GM12878 (cell line): ENCODE measurements around the gene CERCAM. TPM values are rescaled to one million over a fixed set of nuclear protein-coding genes. Genes with fewer than 3 reads are reported as not detected.

Experiments used
- ATF2 ChIP-seq: IDR thresholded peaks from 2 replicates; pipeline ENCODE4 v1.6.1; 2012; ENCODE audit warnings: low read length, inconsistent platforms
- ATF7 ChIP-seq: fragments of 450-650 bp; IDR thresholded peaks from 2 replicates; pipeline ENCODE4 v1.6.1; 2016; ENCODE audit warnings: low read depth, mild to moderate bottlenecking
- BCL11A ChIP-seq: IDR thresholded peaks from 2 replicates; pipeline ENCODE4 v1.6.1; 2011; ENCODE audit warnings: low read depth, low read length
- CHD4 ChIP-seq: fragments of 200-600 bp; sonication (generic); IDR thresholded peaks from 2 replicates; pipeline ENCODE4 v1.6.1; 2016; ENCODE audit warnings: mild to moderate bottlenecking
- CREB1 ChIP-seq: IDR thresholded peaks from 2 replicates; pipeline ENCODE4 v1.6.1; 2012; ENCODE audit warnings: low read depth, mild to moderate bottlenecking, inconsistent platforms
- EED ChIP-seq: sonication (generic); IDR thresholded peaks from 2 replicates; pipeline ENCODE4 v1.6.1; 2016; ENCODE audit warnings: antibody characterized with exemption, low read depth
- KDM1A ChIP-seq: fragments of 200-600 bp; sonication (generic); IDR thresholded peaks from 2 replicates; pipeline ENCODE4 v1.6.1; 2016; ENCODE audit warnings: borderline replicate concordance
- MEF2B ChIP-seq: fragments of 450-650 bp; IDR thresholded peaks from 2 replicates; pipeline ENCODE4 v1.6.1; 2018; ENCODE audit warnings: mild to moderate bottlenecking, moderate library complexity; ENCODE audit not compliant: partially characterized antibody, poor library complexity, severe bottlenecking
- RAD21 ChIP-seq: IDR thresholded peaks from 2 replicates; pipeline ENCODE4 v1.6.1; 2011; ENCODE audit warnings: mild to moderate bottlenecking, low read depth, low read length, moderate library complexity; ENCODE audit not compliant: insufficient read depth
- RBBP5 ChIP-seq: fragments of 200-600 bp; sonication (generic); conservative IDR thresholded peaks from 2 replicates; pipeline ENCODE4 v1.6.1; 2016
- RUNX3 ChIP-seq: IDR thresholded peaks from 2 replicates; pipeline ENCODE4 v1.6.1; 2012; ENCODE audit warnings: low read length, inconsistent platforms
- SIX5 ChIP-seq: IDR thresholded peaks from 2 replicates; pipeline ENCODE4 v1.6.1; 2011; ENCODE audit warnings: mild to moderate bottlenecking, low read depth, low read length, moderate library complexity; ENCODE audit not compliant: severe bottlenecking
- SMAD5 ChIP-seq: IDR thresholded peaks from 2 replicates; pipeline ENCODE4 v1.6.1; 2016; ENCODE audit warnings: antibody characterized with exemption, low read depth
- SMARCA5 ChIP-seq: fragments of 450-650 bp; IDR thresholded peaks from 2 replicates; pipeline ENCODE4 v1.6.1; 2017; ENCODE audit warnings: mild to moderate bottlenecking
- SMC3 ChIP-seq: IDR thresholded peaks from 2 replicates; pipeline ENCODE4 v1.6.1; 2011; ENCODE audit warnings: low read length, improper control_type of control experiment, borderline replicate concordance
- SPI1 ChIP-seq: IDR thresholded peaks from 2 replicates; pipeline ENCODE4 v1.6.1; 2011; ENCODE audit warnings: low read depth, mild to moderate bottlenecking, low read length, moderate library complexity, borderline replicate concordance; ENCODE audit not compliant: insufficient read depth
- SREBF1 ChIP-seq: IDR thresholded peaks from 2 replicates; pipeline ENCODE4 v1.6.1; 2012; ENCODE audit warnings: mild to moderate bottlenecking, low read length
- TARDBP ChIP-seq: IDR thresholded peaks from 2 replicates; pipeline ENCODE4 v1.6.1; 2016; ENCODE audit warnings: borderline replicate concordance
- TCF3 ChIP-seq: IDR thresholded peaks from 2 replicates; pipeline ENCODE4 v1.6.1; 2012; ENCODE audit warnings: low read depth, mild to moderate bottlenecking, low read length, borderline replicate concordance; ENCODE audit not compliant: insufficient read depth
- USF1 ChIP-seq: IDR thresholded peaks from 2 replicates; pipeline ENCODE4 v1.6.1; 2011; ENCODE audit warnings: borderline replicate concordance, low read depth, mild to moderate bottlenecking, moderate library complexity, mixed read lengths, low read length; ENCODE audit not compliant: insufficient read depth; ENCODE audit errors: extremely low read length
- USF2 ChIP-seq: IDR thresholded peaks from 2 replicates; pipeline ENCODE4 v1.6.1; 2011; ENCODE audit warnings: low read depth, low read length, improper control_type of control experiment, borderline replicate concordance
- YBX1 ChIP-seq: fragments of 450-650 bp; IDR thresholded peaks from 2 replicates; pipeline ENCODE4 v1.6.1; 2016; ENCODE audit warnings: antibody characterized with exemption
- YY1 ChIP-seq: IDR thresholded peaks from 2 replicates; pipeline ENCODE4 v1.6.1; 2011; ENCODE audit warnings: low read depth, mild to moderate bottlenecking, low read length
- ZBTB33 ChIP-seq: fragments of 450-650 bp; IDR thresholded peaks from 2 replicates; pipeline ENCODE4 v1.6.1; 2017; ENCODE audit warnings: mild to moderate bottlenecking
- polyA plus RNA-seq, 11 experiments: library from polyadenylated mRNA; depleted of rRNA in 4 of 11; unstranded in 6 of 11; stranded (reverse) in 5 of 11; fragments of >200 nt; fragmentation: Nextera tagmentation in 4 of 11; fragmentation: Illumina TruSeq in 1 of 11; extraction: Ambion mirVana in 4 of 11; extraction: Trizol in 1 of 11; gene quantifications; 1 replicate in 1 of 11; 2 replicates in 10 of 11; pipeline versions ENCODE4 v1.2.1 to v1.2.3, GENCODE V29; 2011 to 2016; ENCODE audit warnings: inconsistent platforms in 2 of 11, missing spikeins in 2 of 11, low read depth in 1 of 11
- total RNA-seq, 4 experiments: library from RNA; depleted of rRNA in 3 of 4; stranded (reverse); fragments of >200 nt in 3 of 4; fragmentation: Illumina TruSeq in 1 of 4; extraction: Trizol in 1 of 4; gene quantifications; 2 replicates each; pipeline versions ENCODE4 v1.2.1 to v1.2.3, GENCODE V29; 2013 to 2021
- TF ChIP-seq, protein P1 (sequence below), 3 experiments: IDR thresholded peaks in 2 of 3; conservative IDR thresholded peaks in 1 of 3; 2 replicates each; pipeline ENCODE4 v1.5.1; 2011; ENCODE audit warnings: low read depth in 3 of 3, low read length in 3 of 3, mild to moderate bottlenecking in 3 of 3, control low read depth in 2 of 3, moderate library complexity in 2 of 3, inconsistent platforms in 1 of 3, mixed read lengths in 1 of 3; ENCODE audit not compliant: control insufficient read depth in 2 of 3, insufficient read depth in 1 of 3; ENCODE audit errors: extremely low read depth in 1 of 3

Gene CERCAM
- total and polyA plus RNA-seq, 10 of the 15 experiments (the other 5 are each of a cell fraction or from before 2014, with no cell fraction given) = 0.05 to 6.7 (median 0.71) TPM

GRCh38 chr9:128438343-128439109 is 17.9 kb downstream of the CERCAM start (continued):
- TF ChIP-seq EED (0 out of 2 replicates have a peak, but pooled peaks have one; percentile 18), ZBTB33 (no peak; the same call in 1 of the 2 replicates), SPI1 (peak; percentile 48; the same call in 1 of the 2 replicates), CHD4 (no peak), ATF7 (no peak), USF1 (no peak), SMAD5 (no peak), MEF2B (no peak), USF2 (no peak), BCL11A (no peak), SIX5 (no peak), KDM1A (no peak), TARDBP (no peak), TCF3 (no peak), CREB1 (no peak), SMARCA5 (no peak; the same call in 1 of the 2 replicates), ATF2 (no peak), SREBF1 (no peak), RUNX3 (peak; percentile 29; the same call in 1 of the 2 replicates), YY1 (peak; percentile 52; the same call in 1 of the 2 replicates), YBX1 (no peak), RBBP5 (no peak), RAD21 (peak; percentile 72), SMC3 (peak; percentile 74)
- TF ChIP-seq, protein P1, sequence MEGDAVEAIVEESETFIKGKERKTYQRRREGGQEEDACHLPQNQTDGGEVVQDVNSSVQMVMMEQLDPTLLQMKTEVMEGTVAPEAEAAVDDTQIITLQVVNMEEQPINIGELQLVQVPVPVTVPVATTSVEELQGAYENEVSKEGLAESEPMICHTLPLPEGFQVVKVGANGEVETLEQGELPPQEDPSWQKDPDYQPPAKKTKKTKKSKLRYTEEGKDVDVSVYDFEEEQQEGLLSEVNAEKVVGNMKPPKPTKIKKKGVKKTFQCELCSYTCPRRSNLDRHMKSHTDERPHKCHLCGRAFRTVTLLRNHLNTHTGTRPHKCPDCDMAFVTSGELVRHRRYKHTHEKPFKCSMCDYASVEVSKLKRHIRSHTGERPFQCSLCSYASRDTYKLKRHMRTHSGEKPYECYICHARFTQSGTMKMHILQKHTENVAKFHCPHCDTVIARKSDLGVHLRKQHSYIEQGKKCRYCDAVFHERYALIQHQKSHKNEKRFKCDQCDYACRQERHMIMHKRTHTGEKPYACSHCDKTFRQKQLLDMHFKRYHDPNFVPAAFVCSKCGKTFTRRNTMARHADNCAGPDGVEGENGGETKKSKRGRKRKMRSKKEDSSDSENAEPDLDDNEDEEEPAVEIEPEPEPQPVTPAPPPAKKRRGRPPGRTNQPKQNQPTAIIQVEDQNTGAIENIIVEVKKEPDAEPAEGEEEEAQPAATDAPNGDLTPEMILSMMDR (IDR thresholded peaks at IDR 0.05 in 2 of 3, conservative IDR thresholded peaks at IDR 0.05 in 1 of 3; ENCODE audit: control insufficient read depth in 2 of 3, extremely low read depth in 1 of 3, insufficient read depth in 1 of 3, low read depth in 3 of 3, low read length in 3 of 3) = peak; percentile 86 to 96 (median 94)
